ENCODE data around the gene SFMBT2.

DNA sequence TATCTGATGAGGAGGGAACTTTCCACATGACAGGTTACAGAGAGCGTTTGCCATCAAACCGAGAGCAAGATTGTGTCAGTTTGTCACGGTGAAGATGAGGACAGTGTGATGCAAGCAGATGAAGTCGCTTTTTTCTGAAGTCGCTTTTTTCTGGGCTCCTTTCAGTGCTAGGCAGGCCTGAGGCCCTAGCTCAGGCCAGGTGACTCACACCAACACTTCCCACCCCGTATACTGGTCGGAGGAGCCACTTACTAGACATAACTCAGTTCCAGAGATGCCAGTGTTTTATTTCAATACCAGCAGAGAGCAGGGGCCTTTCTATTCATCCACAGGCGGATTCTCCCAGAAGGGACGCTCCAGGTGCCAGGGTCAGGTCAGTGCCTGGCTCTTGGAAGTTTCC, 58.9 kb downstream of the SFMBT2 start:
- TF ChIP-seq, protein P1, sequence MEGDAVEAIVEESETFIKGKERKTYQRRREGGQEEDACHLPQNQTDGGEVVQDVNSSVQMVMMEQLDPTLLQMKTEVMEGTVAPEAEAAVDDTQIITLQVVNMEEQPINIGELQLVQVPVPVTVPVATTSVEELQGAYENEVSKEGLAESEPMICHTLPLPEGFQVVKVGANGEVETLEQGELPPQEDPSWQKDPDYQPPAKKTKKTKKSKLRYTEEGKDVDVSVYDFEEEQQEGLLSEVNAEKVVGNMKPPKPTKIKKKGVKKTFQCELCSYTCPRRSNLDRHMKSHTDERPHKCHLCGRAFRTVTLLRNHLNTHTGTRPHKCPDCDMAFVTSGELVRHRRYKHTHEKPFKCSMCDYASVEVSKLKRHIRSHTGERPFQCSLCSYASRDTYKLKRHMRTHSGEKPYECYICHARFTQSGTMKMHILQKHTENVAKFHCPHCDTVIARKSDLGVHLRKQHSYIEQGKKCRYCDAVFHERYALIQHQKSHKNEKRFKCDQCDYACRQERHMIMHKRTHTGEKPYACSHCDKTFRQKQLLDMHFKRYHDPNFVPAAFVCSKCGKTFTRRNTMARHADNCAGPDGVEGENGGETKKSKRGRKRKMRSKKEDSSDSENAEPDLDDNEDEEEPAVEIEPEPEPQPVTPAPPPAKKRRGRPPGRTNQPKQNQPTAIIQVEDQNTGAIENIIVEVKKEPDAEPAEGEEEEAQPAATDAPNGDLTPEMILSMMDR (IDR thresholded peaks at IDR 0.05) = no peak
- no peak for TF ChIP-seq POLR2A (IDR thresholded peaks at IDR 0.05)
